ENCODE results near the gene PMPCA. TPM values are rescaled to one million over a fixed set of nuclear protein-coding genes. Genes with fewer than 3 reads are reported as not detected.

PMPCA gene
- total RNA-seq, 2 donors from 2014 or later: 82.7 to 85.4 TPM

- Histone ChIP-seq H3K4me1 (ENCODE audit: control insufficient read depth, insufficient read depth, low read length) (no peaks in the 10 kb centered on the region), H3K27me3 (ENCODE audit: control insufficient read depth, insufficient read depth, low read length, poor library complexity, severe bottlenecking) (no peaks in the 10 kb centered on the region), H3K9me3 (ENCODE audit: control insufficient read depth, low read length) (no peaks in the 10 kb centered on the region), H3K4me3 (ENCODE audit: low read length) (no peak overlapping the region), H3K27ac (ENCODE audit: low read depth, low read length) (no peak overlapping the region), H3K9ac (ENCODE audit: extremely low read depth, low read length, poor library complexity, severe bottlenecking) (no peak overlapping the region), H3K36me3 (ENCODE audit: control insufficient read depth, insufficient read depth, low read length) (peaks cover 84% of the 10 kb centered on the region)
- DNase-seq: no peak
- H3K36me3 Mint-ChIP-seq (ENCODE audit: low read depth): peaks cover 73% of the 10 kb centered on the region
- no peak overlapping the region for H3K27ac Mint-ChIP-seq
- no peaks in the 10 kb centered on the region for H3K4me1 Mint-ChIP-seq
- TF ChIP-seq CTCF (conservative IDR thresholded peaks at IDR 0.05): no peak
- no peaks in the 10 kb centered on the region for H3K9me3 Mint-ChIP-seq
- WGBS, 2 experiments (ENCODE audit: insufficient coverage in 1 of 2, insufficient read length in 1 of 2): 93 to 95% methylated on average over 4 to 6 of the region's 6 CpGs
- no peaks in the 10 kb centered on the region for H3K27me3 Mint-ChIP-seq (ENCODE audit: insufficient read depth)
- no peak overlapping the region for H3K4me3 Mint-ChIP-seq
Observed at GRCh38 chr9:136464241-136464640, 53.8 kb downstream of the PMPCA start.

GRCh38 chr9:136465500-136466154 lies 55.2 kb downstream of the PMPCA start:
- no peaks in the 10 kb centered on the region for H3K27me3 Mint-ChIP-seq (ENCODE audit: insufficient read depth)
- no peak overlapping the region for H3K4me3 ChIP-seq (ENCODE audit: low read length)

GRCh38 chr9:136466155-136466541 lies 55.7 kb downstream of the PMPCA start:
- H3K36me3 ChIP-seq (ENCODE audit: control insufficient read depth, insufficient read depth, low read length): peaks cover 89% of the 10 kb centered on the region
- no peaks in the 10 kb centered on the region for H3K4me1 ChIP-seq (ENCODE audit: control insufficient read depth, insufficient read depth, low read length)
- no peaks in the 10 kb centered on the region for H3K9me3 ChIP-seq (ENCODE audit: control insufficient read depth, low read length)
- Mint-ChIP-seq H3K4me3 (no peak overlapping the region), H3K27ac (no peak overlapping the region), H3K36me3 (ENCODE audit: low read depth) (peaks cover 71% of the 10 kb centered on the region), H3K9me3 (no peaks in the 10 kb centered on the region), H3K27me3 (ENCODE audit: insufficient read depth) (no peaks in the 10 kb centered on the region), H3K4me1 (no peaks in the 10 kb centered on the region)
- TF ChIP-seq CTCF (conservative IDR thresholded peaks at IDR 0.05): no peak
- H3K4me3 ChIP-seq (ENCODE audit: low read length): no peak overlapping the region
- 96 to 98% methylated on average over 28 to 30 of the region's 30 CpGs for WGBS, 2 experiments (ENCODE audit: insufficient coverage in 1 of 2, insufficient read length in 1 of 2)
- no peak for DNase-seq
- no peak overlapping the region for H3K27ac ChIP-seq (ENCODE audit: low read depth, low read length)
- H3K27me3 ChIP-seq (ENCODE audit: control insufficient read depth, insufficient read depth, low read length, poor library complexity, severe bottlenecking): no peaks in the 10 kb centered on the region
- H3K9ac ChIP-seq (ENCODE audit: extremely low read depth, low read length, poor library complexity, severe bottlenecking): no peak overlapping the region

More at GRCh38 chr9:136465500-136466154, 55.2 kb downstream of the PMPCA start:
- DNase-seq: no peak
- Mint-ChIP-seq H3K36me3 (ENCODE audit: low read depth) (peaks cover 72% of the 10 kb centered on the region), H3K9me3 (no peaks in the 10 kb centered on the region), H3K4me1 (no peaks in the 10 kb centered on the region), H3K4me3 (no peak overlapping the region), H3K27ac (no peak overlapping the region)
- no peak overlapping the region for H3K9ac ChIP-seq (ENCODE audit: extremely low read depth, low read length, poor library complexity, severe bottlenecking)
- peaks cover 87% of the 10 kb centered on the region for H3K36me3 ChIP-seq (ENCODE audit: control insufficient read depth, insufficient read depth, low read length)
- no peaks in the 10 kb centered on the region for H3K9me3 ChIP-seq (ENCODE audit: control insufficient read depth, low read length)
- 96 to 97% methylated on average over 19 to 27 of the region's 27 CpGs for WGBS, 2 experiments (ENCODE audit: insufficient coverage in 1 of 2, insufficient read length in 1 of 2)
- no peak for TF ChIP-seq CTCF (conservative IDR thresholded peaks at IDR 0.05)
- H3K27me3 ChIP-seq (ENCODE audit: control insufficient read depth, insufficient read depth, low read length, poor library complexity, severe bottlenecking): no peaks in the 10 kb centered on the region
- no peaks in the 10 kb centered on the region for H3K4me1 ChIP-seq (ENCODE audit: control insufficient read depth, insufficient read depth, low read length)
- no peak overlapping the region for H3K27ac ChIP-seq (ENCODE audit: low read depth, low read length)
